DOHH2 (cell line): ENCODE measurements around the gene MFF.
A peak's percentile ranks its signal among the peaks of the same experiment; 100 is the strongest.

Experiments
- H3F3A ChIP-seq: fragments of 200-600 bp; sonication (generic), shearing (Covaris generic); 2 replicates; pipeline ENCODE4 v1.6.0; 2016; ENCODE audit warnings: antibody characterized with exemption, mild to moderate bottlenecking; ENCODE audit not compliant: control insufficient read depth, insufficient read depth
- H3K27ac ChIP-seq: fragments of 200-600 bp; sonication (generic); 2 replicates; pipeline ENCODE4 v1.5.1; 2014; ENCODE audit warnings: low read depth, mild to moderate bottlenecking, low read length, moderate library complexity
- H3K27me3 ChIP-seq: fragments of 200-600 bp; sonication (generic); 2 replicates; pipeline ENCODE4 v1.6.1; 2014; ENCODE audit warnings: mild to moderate bottlenecking, low read length, mixed read lengths; ENCODE audit not compliant: control insufficient read depth
- H3K36me3 ChIP-seq: fragments of 200-600 bp; sonication (generic); 2 replicates; pipeline ENCODE4 v1.6.1; 2014; ENCODE audit warnings: mild to moderate bottlenecking, low read length, moderate library complexity, mixed read lengths; ENCODE audit not compliant: control insufficient read depth
- H3K4me1 ChIP-seq: fragments of 200-600 bp; sonication (generic); 2 replicates; pipeline ENCODE4 v1.6.1; 2014; ENCODE audit warnings: mild to moderate bottlenecking, low read length, mixed read lengths; ENCODE audit not compliant: control insufficient read depth
- H3K4me2 ChIP-seq: fragments of 200-600 bp; sonication (generic); 2 replicates; pipeline ENCODE4 v1.6.0; 2014; ENCODE audit warnings: mild to moderate bottlenecking, low read length, moderate library complexity
- H3K4me3 ChIP-seq: fragments of 200-600 bp; sonication (generic); 2 replicates; pipeline ENCODE4 v1.5.1; 2014; ENCODE audit warnings: mild to moderate bottlenecking, low read length, mixed read lengths
- H3K79me2 ChIP-seq: fragments of 200-600 bp; sonication (generic); 2 replicates; pipeline ENCODE4 v1.6.1; 2014; ENCODE audit warnings: mild to moderate bottlenecking, low read length, mixed read lengths; ENCODE audit not compliant: control insufficient read depth
- H3K9me2 ChIP-seq: fragments of 200-600 bp; sonication (generic); replicated peaks from 2 replicates; pipeline ENCODE4 v1.6.1; 2014; ENCODE audit warnings: mild to moderate bottlenecking, low read length, mixed read lengths; ENCODE audit not compliant: control insufficient read depth
- H3K9me3 ChIP-seq: fragments of 200-600 bp; sonication (generic); 2 replicates; pipeline ENCODE4 v1.6.1; 2014; ENCODE audit warnings: antibody characterized with exemption, low read length, mixed read lengths; ENCODE audit not compliant: control insufficient read depth, insufficient read depth
- H4K20me1 ChIP-seq: fragments of 200-600 bp; sonication (generic); 2 replicates; pipeline ENCODE4 v1.6.0; 2014; ENCODE audit warnings: low read depth, mild to moderate bottlenecking, antibody characterized with exemption, low read length, moderate library complexity; ENCODE audit not compliant: control insufficient read depth, insufficient read depth
- CTCF ChIP-seq: fragments of 200-600 bp; sonication (generic); IDR thresholded peaks from one replicate; pipeline ENCODE4 v1.5.1; 2014; ENCODE audit warnings: antibody characterized with exemption, mild to moderate bottlenecking, low read depth, low read length; ENCODE audit not compliant: poor library complexity, severe bottlenecking
- EZH2phosphoT487 ChIP-seq: fragments of 200-600 bp; sonication (generic); IDR thresholded peaks from 2 replicates; pipeline ENCODE4 v1.6.1; 2017; ENCODE audit warnings: borderline replicate concordance, mild to moderate bottlenecking, antibody characterized with exemption, low read length, moderate library complexity, mixed read lengths

Gene MFF

DNA sequence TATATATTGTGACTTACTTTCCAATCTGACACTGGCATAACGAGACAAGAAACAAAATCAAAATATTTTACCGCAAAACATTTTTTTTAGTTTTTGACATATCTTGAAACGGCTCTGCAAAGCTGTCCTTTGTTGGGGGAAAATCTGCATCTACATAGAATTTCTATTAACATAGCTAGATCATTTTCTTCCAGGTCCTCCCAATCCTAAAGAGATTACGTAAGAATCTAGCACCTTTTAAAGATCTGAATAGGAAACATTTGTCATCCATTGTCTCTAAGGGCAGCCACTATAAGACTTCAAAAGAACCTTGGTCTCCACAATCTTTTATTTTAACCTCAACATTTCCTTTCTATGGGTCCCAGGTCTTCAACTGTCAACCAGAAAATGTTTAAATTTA lies 1.2 kb upstream of the MFF start:
- Histone ChIP-seq H3K4me3 (peak overlapping the region; percentile 98), H3K4me1 (peaks cover 27% of the 10 kb centered on the region), H3K9me3 (no peaks in the 10 kb centered on the region; the same call in 1 of the 2 replicates), H3K4me2 (peak overlapping the region; percentile 97), H3K79me2 (peaks cover 43% of the 10 kb centered on the region), H4K20me1 (0 out of 2 replicates have a peak, but pooled peaks cover 6% of the 10 kb centered on the region), H3K27me3 (no peaks in the 10 kb centered on the region), H3K27ac (no peak overlapping the region), H3K9me2 (no peaks in the 10 kb centered on the region), H3F3A (no peaks in the 10 kb centered on the region), H3K36me3 (peaks cover 12% of the 10 kb centered on the region)
- no peak for TF ChIP-seq CTCF
- no peak for TF ChIP-seq EZH2phosphoT487

DNA sequence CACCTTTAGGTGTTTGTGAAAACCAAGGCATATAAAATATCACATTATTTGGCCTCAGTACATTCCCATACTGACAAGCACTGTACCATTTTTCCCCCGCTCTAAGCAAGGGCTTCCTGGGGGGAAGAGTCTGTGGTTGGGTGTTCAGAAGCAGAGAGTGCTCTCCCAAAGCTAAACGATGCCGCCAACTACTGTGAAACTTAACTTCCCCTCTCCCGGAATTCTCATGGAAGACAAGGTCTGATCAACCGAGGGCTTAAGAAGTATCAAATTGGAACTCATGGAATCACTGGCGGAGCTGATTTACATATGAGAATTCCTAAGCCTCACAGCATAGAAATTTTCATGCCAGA lies 433 bp upstream of the MFF start:
- peak overlapping the region; percentile 35; the same call in 1 of the 2 replicates for H3K27ac ChIP-seq
- peak overlapping the region; percentile 98 for H3K4me3 ChIP-seq
- peaks cover 20% of the 10 kb centered on the region for H3K36me3 ChIP-seq
- H4K20me1 ChIP-seq = 0 out of 2 replicates have a peak, but pooled peaks cover 6% of the 10 kb centered on the region
- no peaks in the 10 kb centered on the region for H3K9me2 ChIP-seq
- H3K4me1 ChIP-seq = peaks cover 27% of the 10 kb centered on the region
- H3K27me3 ChIP-seq = no peaks in the 10 kb centered on the region
- TF ChIP-seq CTCF (no peak), EZH2phosphoT487 (no peak)
- H3F3A ChIP-seq = no peaks in the 10 kb centered on the region
- H3K9me3 ChIP-seq = no peaks in the 10 kb centered on the region; the same call in 1 of the 2 replicates
- peaks cover 51% of the 10 kb centered on the region for H3K79me2 ChIP-seq
- peak overlapping the region; percentile 97 for H3K4me2 ChIP-seq

DNA sequence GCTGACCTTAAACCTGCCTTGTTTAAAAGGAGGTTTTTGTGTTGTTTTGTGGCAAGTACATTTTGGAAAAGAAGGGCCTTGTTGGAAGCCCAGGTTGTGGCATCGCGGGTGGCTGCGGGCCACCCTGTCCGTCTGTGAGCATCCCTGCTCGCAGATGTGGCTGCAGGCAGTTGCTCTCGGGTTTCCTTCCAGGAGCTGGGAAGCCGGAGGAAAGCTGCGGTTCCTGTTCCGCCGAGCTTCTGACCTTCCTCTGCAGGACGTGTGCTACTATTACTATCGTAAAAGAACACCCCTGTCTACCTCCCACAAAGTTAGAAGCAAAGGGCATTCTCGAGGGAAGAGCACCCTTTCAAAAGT lies 766 bp downstream of the MFF start:
- Histone ChIP-seq H3K9me3 (no peaks in the 10 kb centered on the region; the same call in 1 of the 2 replicates), H3K4me3 (peak overlapping the region; percentile 98), H3K27ac (peak overlapping the region; percentile 64), H3K79me2 (peaks cover 57% of the 10 kb centered on the region), H3K4me2 (peak overlapping the region; percentile 97), H3K4me1 (peaks cover 27% of the 10 kb centered on the region), H3F3A (no peaks in the 10 kb centered on the region), H3K27me3 (no peaks in the 10 kb centered on the region), H4K20me1 (0 out of 2 replicates have a peak, but pooled peaks cover 6% of the 10 kb centered on the region), H3K9me2 (no peaks in the 10 kb centered on the region), H3K36me3 (peaks cover 30% of the 10 kb centered on the region)
- TF ChIP-seq CTCF = no peak
- TF ChIP-seq EZH2phosphoT487 = no peak

GRCh38 chr2:227326783-227327182 lies 1.7 kb downstream of the MFF start:
- Histone ChIP-seq H3K4me1 (peaks cover 27% of the 10 kb centered on the region), H3F3A (no peaks in the 10 kb centered on the region), H3K36me3 (peaks cover 38% of the 10 kb centered on the region), H3K9me2 (no peaks in the 10 kb centered on the region), H4K20me1 (0 out of 2 replicates have a peak, but pooled peaks cover 6% of the 10 kb centered on the region), H3K4me2 (peak overlapping the region; percentile 97), H3K9me3 (no peaks in the 10 kb centered on the region; the same call in 1 of the 2 replicates), H3K27me3 (no peaks in the 10 kb centered on the region), H3K27ac (no peak overlapping the region), H3K4me3 (peak overlapping the region; percentile 98), H3K79me2 (peaks cover 65% of the 10 kb centered on the region)
- TF ChIP-seq EZH2phosphoT487 (no peak), CTCF (no peak)
